Ureter (tissue), 1 donor: ENCODE results near the gene LY86. TPM values are rescaled to one million over a fixed set of nuclear protein-coding genes. Genes with fewer than 3 reads are reported as not detected.

Source experiments
- DNase-seq: peaks from one replicate; pipeline ENCODE4 v3.0.0-alpha.2; 2020; ENCODE audit warnings: low spot score
- total RNA-seq: library from RNA; stranded (reverse); gene quantifications from one replicate; pipeline ENCODE4 v1.2.4, GENCODE V29; 2023
- donor health status: DM: yes; HTN: yes; CAD: no.

The LY86 gene
- 1.8 TPM for total RNA-seq

DNA sequence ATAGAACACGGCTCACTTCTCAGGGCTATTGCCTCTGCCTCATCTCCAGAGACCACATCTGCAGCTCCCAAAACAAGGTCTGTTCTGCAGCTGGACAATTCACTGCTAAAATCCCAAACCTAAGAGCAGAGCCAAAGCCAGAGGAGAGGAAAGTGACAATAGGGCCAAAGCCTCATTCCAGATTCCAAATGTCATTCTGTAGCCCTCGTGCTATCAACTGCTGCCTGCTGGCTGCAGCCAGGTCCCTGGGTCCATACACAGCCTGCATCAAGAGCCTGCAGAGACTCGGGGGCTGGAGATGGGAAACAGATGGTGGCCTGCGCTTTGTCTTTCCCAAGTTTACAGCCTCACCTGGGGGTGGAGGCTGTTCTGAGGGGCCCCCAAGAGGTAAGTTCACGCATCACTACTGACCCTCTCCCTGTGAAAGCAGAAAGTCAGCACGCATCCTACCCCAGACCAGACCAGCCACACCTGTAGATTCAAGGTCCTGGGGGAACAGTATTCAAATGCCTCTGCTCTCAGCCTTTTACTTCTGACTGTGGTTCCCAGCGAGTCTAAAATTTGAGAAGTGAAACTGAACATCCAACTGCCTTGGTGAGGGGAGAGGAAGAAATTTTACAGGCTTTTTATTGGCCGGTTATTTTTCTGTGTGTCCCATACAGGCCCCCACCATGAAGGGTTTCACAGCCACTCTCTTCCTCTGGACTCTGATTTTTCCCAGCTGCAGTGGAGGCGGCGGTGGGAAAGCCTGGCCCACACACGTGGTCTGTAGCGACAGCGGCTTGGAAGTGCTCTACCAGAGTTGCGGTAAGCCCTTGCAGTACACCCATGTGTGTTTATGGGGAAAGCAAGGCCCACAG, at the start of gene LY86:
TSS of gene LY86 (plus strand) at position 657 of the 860 bp plus-strand sequence. CDS start at position 672, 15 bp downstream.
- no peak for DNase-seq

DNA sequence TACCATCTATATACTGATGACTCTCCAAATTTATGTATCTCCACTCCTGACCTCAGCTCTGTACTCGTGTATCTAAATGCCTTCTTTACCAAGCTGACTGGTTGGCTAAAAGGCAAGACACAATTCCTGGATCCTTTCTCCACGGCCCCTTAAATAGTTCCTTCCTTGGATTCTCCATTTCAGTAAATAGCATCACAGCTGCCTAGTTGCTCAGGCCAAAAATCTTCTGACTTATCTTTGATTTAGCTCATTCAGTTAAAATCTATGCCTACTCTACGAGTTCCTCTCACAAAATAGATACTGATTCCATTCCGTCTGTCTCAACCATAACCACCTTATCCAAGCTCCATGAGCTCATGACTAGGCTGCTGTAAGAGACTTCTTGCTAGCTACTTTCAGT, 49.5 kb upstream of the LY86 start:
- DNase-seq = no peak

DNA sequence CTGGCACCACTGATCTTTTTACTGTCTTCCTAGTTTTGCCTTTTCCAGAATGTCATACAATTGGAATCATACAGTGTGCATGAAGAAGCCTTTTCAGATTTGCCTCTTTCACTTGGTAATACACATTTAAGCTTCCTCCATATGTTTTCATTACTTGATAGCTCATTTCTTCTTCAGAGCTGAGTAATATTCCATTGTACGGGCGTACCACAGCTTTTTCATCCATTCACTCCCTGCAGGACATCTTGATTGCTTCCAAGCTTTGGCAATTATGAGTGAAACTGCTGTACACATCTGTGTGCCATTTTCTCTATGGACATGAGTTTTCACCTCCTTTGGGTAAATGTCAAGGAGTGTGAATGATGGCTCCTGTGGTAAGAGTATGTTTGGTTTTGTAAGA, 46.2 kb upstream of the LY86 start:
- no peak for DNase-seq

DNA sequence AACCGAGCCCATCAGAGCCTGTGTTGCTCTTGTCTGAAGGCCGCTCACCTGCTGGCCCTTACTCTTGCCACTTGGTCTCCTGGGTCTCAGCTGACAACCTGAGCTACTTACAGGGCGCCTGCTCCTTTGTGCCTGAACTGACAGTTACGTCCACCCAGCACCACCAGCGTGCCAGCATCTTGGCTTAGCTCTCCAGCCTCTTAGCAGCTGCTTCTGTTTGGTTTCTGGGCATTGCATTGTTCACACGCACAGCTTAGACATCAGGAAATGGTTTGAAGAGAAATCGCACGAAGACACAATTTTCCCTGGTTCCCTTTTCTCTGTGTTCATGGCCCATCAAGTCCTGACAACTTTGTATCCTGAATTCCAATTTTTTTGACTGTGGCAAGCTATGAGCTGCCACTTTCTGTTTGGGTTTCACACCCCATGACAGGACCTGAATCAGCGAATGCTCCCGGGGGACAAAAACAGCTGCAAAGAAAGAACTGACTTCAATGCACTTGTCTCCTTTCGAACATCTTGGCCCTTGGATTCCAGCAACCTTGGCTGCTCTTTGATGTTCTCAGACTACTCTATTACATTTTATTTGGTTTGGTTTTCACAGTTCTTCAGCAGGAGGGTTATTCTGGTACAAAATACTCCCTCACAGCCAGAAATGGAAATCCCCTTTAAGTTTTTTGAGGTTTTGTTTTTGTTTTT, 45.2 kb upstream of the LY86 start:
- no peak for DNase-seq

DNA sequence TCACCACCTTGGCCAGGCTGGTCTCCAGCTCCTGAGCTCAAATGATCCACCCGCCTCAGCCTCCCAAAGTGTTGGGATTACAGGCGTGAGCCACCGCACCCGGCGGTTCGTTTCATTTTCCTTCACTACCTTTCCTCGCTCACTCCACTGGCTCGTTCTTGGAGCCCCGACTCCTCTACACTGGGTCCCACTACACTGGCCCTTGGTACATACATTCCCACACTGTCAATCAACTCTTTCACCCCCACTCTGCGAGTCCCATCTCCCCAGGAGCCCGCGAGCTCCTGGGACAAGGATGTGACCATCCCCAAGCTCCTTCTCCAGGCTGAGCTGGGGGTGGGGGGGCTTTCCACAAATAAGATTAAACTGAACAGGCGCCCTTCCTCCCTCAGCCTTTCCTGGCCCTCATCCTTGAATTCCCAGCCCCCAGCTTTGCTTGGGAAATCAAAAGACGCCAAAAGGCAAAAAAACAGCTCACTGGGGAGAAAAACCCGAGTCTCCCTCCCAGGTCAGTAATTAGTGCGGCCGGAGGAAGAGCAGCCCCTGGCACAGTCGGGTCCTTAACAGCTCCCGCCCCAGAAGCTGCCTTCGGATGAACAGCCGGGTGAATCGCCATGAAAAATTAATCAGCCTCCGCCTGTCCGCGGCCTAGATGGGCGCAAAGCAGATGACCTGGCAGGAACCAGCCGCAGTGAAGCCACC, 42.8 kb upstream of the LY86 start:
- DNase-seq = no peak

DNA sequence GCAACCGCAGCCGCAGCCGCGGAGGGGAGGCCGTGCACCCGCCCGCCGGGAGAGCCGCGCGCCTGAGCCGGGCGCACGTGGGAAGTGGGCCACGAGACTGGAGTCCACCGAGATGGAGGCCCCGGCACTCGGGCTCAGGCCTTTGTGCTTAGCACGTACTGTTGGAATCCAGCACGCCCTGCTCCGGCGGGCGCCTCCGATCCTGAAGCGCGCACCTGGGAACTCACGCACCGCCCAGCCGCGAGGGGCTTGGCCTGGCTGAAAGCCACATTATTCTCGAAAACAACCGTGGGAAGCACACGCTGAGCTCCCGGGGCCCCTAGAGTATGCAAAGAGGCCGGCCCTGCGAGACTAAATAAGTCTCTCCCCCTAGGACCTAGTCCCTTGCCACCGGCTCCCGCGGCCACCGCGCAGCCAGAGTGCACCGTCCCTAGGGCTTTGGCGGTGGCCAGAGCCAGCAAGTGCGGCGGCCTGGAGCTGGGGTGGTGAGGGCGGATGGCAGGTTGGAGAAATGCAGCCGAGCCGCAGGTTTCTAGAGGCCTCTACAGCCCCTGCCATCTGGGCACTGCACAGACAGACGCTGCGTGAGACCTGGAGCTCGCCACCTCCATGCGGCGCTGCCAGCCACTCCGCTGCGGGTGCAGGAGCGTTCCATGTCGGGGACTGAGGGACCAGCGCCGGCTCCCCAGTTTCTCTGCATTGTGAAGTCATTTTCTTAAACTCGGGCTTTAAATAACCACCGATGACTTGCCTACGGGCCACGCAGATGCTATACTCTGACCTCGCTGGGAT, 42.0 kb upstream of the LY86 start:
- no peak for DNase-seq

DNA sequence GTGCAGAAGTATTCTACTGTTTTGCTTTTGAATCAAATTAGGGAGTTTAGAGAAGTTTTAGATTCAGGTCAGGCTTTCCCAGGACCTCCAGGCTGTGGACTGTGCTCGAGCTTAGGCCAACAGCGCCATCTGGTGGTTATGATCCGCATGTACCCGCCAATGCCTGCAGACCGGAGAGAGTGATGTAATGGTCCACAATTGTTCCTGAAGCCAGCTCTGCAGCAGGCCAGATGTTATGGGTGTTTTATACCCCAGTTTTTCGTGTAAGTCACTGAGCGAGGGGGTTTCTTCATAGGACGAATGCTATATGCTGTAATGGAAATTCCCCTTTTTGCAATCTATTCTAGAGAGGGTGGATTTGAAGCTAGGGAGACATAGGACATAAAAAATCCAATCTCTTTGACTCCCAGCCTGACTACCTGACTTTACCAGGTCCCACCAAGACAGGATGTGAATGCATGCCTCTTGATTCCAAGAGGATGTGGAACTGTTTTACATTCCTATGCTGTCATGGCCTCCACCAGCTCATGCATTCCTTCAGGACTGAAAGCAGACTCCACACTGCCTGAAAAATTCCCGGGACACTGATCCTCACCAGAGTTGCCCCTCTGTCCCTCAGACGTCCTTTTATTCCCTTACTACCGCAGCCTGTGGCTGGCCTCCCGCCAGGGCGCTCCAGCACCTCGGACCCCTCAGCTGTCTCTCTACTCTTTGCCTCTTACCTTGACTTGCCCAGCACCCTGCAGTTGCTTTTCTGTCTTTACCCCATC, 41.2 kb upstream of the LY86 start:
- DNase-seq = peak; percentile 92

DNA sequence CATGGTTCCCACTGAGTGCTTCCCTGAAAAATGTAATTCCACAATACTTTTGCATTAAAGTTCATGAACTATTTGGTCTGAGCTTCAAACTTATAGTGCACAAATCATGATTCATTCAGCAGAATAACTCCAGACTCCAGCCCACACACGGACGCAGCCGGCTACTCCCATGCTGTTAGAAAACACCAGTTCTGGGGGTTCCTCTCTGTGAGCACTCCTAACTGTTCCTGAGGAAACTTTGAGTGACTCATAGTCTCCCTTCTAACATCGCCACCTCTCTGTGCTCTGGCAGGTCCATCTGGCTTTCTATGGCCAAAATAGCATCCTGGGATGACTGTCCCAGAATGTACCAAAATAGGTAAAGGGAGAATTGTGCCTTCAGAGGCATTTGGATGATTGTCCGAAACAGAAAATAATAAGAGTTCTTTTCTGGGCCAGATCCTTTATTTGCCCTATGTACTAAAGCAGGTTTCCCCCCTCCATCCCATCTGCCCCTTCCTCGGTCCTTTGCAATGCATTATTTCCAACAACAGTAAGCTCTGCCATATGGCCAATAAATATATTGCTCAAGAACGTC, 32.3 kb upstream of the LY86 start:
- no peak for DNase-seq

DNA sequence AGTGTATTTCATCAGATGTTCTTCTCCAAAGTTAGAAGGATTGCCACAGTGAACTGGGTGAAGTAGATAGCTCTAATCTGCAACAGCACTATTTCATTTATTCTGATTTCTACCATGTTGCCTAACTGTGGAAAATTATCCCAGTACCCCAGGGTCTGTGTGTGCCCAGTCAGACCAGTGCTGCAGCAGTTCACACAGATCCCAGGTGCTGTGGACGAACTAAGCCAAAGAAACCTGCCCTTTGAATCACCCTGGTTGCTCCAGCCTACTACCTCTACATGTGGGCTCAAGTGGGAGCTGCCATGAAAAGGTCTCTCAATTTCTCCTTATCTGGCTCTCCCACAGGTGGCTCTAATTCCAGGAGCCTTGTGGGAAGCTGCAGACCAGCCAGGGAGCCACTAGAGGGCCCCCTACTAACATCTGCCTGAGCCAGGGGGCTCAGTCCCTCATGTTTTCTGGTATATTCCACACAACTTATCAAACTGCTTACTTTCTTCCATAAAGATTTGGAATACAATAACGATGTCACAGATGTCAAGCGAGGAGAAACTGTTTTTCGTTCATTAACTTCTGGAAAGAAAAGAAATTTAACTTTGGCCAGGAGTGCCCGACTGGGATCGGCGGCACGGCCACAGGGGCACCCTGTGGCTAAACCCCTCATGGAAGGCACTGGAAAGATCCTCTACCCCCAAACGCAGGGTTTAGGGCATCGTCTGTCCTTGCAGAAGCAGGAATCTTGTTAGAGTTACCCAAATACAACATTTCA, 31.6 kb upstream of the LY86 start:
- no peak for DNase-seq

DNA sequence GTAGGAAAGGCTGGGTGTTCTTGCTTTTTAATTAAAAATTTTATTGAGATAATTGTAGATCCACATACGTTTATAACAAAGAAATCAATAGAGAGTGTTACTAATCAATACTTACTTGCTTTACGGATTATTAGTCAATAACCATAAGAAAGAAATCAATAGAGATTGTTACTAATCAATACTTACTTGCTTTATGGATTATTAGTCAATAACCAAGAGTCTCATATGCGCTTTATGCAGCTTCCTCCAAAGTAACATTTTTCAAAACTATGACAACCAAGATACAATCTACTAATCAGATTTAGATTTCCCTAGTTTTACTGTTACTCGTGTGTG, 31.0 kb upstream of the LY86 start:
- no peak for DNase-seq

DNA sequence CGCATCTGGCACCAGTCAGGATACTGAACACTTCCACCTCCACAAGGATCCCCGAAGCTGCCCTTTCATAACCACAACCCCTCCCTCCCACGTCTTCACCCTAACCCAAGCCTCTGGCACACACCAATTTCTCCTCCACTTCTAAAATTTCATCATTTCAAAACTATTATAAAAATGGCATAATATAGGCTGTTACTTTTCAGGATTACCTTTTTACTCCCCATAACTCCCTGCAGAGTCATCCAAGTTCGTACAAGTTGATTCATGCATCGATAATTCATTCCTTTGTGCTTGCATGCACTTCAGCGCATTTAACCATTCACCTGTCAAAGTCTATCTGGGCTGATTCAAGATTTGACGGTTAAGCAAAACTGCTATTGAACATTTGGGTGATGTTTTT, 30.6 kb upstream of the LY86 start:
- DNase-seq = no peak

DNA sequence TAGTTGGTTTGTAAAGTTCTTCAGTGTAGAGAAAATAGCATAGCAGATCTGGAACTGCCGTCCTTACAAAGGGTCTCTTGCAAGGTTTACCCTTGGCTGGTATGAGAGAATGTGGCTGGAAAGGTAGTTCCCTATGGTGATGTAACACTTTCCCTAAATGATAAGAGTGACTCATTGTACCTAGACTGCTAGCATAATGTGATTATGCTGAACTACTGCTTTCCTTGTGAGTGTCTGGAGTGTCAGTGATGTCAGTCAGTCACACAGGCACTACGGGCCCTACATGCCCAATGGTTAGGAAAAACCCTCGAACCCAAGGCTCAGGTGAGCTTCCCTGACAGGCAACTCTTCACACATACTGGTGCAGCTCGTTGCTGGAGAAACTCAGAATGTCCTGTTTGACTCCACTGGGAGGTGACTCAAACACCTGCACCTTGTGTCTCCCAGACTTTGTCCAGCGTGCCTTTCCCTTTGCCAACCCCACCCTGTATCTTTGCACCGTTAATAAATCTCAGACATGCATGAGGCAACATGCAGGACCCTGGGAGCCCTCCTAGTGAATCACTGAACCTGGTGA, 28.4 kb upstream of the LY86 start:
- no peak for DNase-seq

DNA sequence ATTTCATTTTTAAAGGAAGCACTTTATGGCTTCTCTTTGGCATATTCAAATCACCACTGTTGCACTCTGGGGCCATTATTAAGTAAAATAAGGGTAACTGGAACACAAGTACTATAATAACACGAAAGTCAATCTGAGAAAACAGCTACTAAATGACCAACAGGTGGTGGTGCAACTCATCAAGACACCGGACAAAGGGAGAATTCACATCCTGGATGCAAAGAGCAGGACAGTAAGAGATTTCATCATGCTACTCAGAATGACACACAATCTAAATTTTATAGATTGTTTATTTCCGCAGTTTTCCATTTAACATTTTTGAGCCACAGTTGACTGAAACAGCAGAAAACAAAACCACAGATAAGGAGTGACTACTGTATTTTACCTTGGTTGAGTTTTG, 27.6 kb upstream of the LY86 start:
- DNase-seq = no peak

DNA sequence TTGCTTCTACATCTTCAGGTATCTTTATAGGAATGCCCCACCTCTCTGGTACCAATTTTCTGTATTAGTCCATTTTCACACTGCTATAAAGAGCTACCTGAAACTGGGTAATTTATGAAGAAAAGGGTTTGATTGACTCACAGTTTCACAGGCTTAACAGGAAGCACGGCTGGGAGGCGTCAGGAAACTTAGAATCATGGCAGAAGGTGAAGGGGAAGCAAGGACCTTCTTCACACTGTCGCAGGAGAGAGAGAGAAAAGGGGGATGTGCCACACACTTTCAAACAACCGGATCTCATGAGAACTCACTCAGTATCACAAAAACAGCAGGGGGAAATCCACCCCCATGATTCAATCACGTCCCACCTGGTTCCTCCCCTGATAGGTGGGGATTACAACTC, 24.4 kb upstream of the LY86 start:
- DNase-seq = no peak

DNA sequence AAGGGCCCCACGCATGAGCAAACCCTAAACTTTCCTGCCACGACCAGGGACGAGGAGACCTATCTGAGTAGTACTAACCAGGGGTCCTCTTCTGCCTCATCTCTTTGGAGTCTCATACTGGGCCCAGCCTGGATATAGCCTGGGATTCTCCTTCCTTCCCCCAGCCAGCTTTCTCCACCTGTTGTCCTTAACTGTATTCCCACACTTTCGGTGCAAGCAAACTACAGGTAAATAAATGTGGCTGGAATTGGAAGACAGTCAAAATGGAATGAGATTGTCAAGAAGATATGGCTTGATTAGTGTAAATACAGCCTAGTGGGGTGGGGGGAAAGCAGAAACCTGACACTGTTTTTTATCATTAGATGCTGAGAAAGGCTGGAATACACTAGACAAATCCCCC, 23.5 kb upstream of the LY86 start:
- no peak for DNase-seq

DNA sequence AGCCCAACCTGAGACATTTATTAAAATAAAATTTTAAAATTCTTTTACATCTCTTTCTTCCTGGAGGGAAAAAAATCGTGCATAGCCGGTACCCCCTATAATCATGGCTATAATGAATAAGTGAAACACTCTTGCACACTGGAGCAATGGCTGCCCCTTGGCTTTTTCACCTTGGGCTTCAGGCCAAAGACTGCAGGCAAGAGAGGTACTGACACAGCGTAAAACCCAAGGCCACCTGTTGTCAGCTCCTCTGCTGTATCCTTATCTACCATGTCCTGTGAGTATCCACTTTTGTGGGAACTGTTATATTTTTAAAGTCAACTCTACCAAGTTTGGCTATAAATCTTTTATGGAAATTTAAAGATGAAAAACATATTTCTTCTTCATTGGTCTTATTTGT, 23.0 kb upstream of the LY86 start:
- DNase-seq = no peak

DNA sequence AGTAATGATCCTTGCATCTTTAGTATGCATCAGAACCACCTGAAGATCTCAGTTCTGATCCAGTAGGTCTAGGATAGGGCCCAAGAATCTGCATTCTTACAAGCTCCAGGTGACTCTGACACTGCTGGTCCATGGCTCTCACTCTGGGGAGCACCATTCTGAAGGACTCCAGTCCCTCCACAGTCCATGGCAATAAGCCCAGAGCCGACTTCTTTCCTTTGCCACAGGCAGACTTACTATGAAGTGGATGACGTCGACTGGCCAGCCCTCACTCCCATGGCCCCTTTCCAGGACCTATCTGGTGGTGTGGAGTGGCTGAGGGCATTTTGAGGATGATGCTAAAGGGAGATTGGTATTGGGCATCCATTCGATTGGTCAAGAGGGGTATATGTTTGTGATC, 21.8 kb upstream of the LY86 start:
- DNase-seq = no peak

DNA sequence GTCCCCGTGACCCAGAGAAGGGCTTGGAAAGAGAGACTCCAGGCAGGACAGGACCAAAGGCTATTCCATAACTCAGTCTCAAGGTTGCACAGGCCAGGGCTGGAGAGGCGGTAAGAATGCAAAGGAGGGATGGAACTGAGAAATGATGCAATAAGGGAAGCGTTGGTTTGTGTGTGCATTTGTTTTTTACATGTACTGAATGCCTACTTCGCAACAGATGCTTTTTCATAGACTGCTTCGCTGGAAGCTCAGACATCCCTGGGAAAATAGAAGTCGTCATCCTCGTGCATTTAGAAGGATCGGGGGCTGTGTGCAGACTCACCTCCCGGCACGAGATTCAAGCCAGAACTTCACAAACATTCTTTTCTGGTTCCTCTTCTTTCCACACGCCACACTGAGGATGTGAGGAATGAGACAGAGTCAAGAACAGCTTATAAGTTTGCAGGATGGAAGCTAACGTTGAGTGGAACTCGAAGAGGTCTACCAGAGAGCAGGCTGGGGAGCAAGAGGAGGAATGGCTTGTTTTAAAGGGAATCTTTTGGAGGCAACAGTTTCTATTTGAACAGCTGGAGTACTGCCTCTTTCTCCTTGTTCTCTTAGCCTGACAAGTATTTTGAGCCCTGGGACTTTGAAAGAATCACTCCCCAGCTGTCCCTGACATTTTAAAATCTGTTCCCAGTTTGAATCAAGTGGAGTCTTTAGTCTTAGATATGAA, 19.3 kb upstream of the LY86 start:
- DNase-seq = no peak

DNA sequence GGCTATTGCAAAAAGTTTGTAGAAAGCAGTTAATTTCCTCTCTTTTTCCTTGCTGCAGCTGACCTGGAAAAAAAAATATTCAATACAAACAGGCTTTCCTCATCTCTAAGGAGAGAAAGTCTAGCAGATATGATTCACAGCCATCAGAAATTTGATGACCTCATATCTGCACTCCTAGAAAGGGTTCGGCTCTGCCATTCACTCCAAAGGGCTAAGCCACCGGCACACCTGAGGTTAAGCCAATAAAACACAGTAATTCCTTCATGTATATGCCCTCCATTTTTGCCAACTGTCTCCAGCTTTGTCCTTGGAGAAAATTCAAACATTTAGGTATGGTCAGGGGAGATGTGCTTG, 18.7 kb upstream of the LY86 start:
- DNase-seq = no peak
